OCI-LY1 (cell line): ENCODE results near the gene JAM3.

Source experiments
- H2AFZ ChIP-seq: fragments of 200-600 bp; sonication (generic), shearing (Covaris generic); 2 replicates; pipeline ENCODE4 v1.6.0; 2014; ENCODE audit warnings: antibody characterized with exemption, mild to moderate bottlenecking, low read length
- H3F3A ChIP-seq: fragments of 200-600 bp; sonication (generic), shearing (Covaris generic); 2 replicates; pipeline ENCODE4 v1.6.0; 2014; ENCODE audit warnings: mild to moderate bottlenecking, antibody characterized with exemption, low read length, moderate library complexity; ENCODE audit not compliant: insufficient read depth
- H3K27ac ChIP-seq: fragments of 200-600 bp; sonication (generic); 2 replicates; pipeline ENCODE4 v1.5.1; 2014; ENCODE audit warnings: low read length, mixed run types, mild to moderate bottlenecking, low read depth; ENCODE audit not compliant: poor library complexity, severe bottlenecking
- H3K27me3 ChIP-seq: fragments of 200-600 bp; sonication (generic); 2 replicates; pipeline ENCODE4 v1.6.0; 2014; ENCODE audit warnings: antibody characterized with exemption, mild to moderate bottlenecking, low read length, moderate library complexity; ENCODE audit not compliant: insufficient read depth
- H3K36me3 ChIP-seq: fragments of 200-600 bp; sonication (generic); 2 replicates; pipeline ENCODE4 v1.6.1; 2014; ENCODE audit warnings: mild to moderate bottlenecking, antibody characterized with exemption, low read length, moderate library complexity, mixed read lengths; ENCODE audit not compliant: insufficient read depth
- H3K4me1 ChIP-seq: fragments of 200-600 bp; sonication (generic); 2 replicates; pipeline ENCODE4 v1.5.1; 2014; ENCODE audit warnings: mild to moderate bottlenecking, low read length, moderate library complexity; ENCODE audit not compliant: insufficient read depth, severe bottlenecking
- H3K4me2 ChIP-seq: fragments of 200-600 bp; sonication (generic), shearing (Covaris generic); 2 replicates; pipeline ENCODE4 v1.6.1; 2014; ENCODE audit warnings: low read length
- H3K4me3 ChIP-seq: fragments of 200-600 bp; sonication (generic); 2 replicates; pipeline ENCODE4 v1.5.1; 2014; ENCODE audit warnings: low read length, low read depth, mild to moderate bottlenecking, mixed read lengths; ENCODE audit not compliant: poor library complexity, severe bottlenecking
- H3K79me2 ChIP-seq: fragments of 200-600 bp; shearing (Covaris generic); 2 replicates; pipeline ENCODE4 v1.6.1; 2016; ENCODE audit warnings: mixed run types, low read length, mixed read lengths; ENCODE audit not compliant: insufficient read depth
- H3K9ac ChIP-seq: fragments of 200-600 bp; sonication (generic), shearing (Covaris generic); 2 replicates; pipeline ENCODE4 v1.6.1; 2014; ENCODE audit warnings: mild to moderate bottlenecking, low read length, mixed read lengths
- H3K9me2 ChIP-seq: fragments of 200-600 bp; sonication (generic), shearing (Covaris generic); 2 replicates; pipeline ENCODE4 v1.6.1; 2014; ENCODE audit warnings: low read depth, mild to moderate bottlenecking, low read length, mixed read lengths
- H3K9me3 ChIP-seq: fragments of 200-600 bp; shearing (Covaris generic); 2 replicates; pipeline ENCODE4 v1.6.1; 2014; ENCODE audit warnings: low read length, mixed read lengths
- H4K20me1 ChIP-seq: fragments of 200-600 bp; sonication (generic), shearing (Covaris generic); 2 replicates; pipeline ENCODE4 v1.6.0; 2016; ENCODE audit warnings: mild to moderate bottlenecking, low read length; ENCODE audit not compliant: insufficient read depth
- EZH2 ChIP-seq: fragments of 200-600 bp; sonication (generic), shearing (Covaris generic); IDR thresholded peaks from 2 replicates; pipeline ENCODE4 v1.8.0; 2017; ENCODE audit warnings: borderline replicate concordance, mixed run types, mild to moderate bottlenecking, antibody characterized with exemption, low read length, moderate library complexity, mixed read lengths
- TF ChIP-seq, protein P1 (sequence below): fragments of 200-600 bp; sonication (generic), shearing (Covaris generic); IDR thresholded peaks from 2 replicates; pipeline ENCODE4 v1.5.1; 2017; ENCODE audit warnings: mild to moderate bottlenecking, antibody characterized with exemption, low read length, moderate library complexity, mixed read lengths

The JAM3 gene

DNA sequence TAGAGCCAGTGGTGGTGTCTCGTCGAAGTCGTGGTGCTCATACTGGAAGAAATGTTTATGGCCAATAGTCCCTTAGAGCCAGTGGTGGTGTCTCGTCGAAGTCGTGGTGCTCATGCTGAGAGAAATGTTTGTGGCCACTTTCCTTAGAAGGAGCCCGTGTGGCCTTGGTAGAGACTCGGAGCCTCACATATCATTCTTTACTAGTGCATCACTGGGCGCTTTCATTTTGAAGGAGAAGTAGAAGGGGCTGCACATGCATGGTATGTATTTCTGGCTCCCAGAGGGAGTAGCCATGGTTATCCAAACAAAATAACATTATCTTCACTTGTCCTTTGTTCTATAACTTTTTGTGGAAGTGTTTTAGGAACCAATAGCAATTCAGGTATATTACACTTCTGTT is 69.5 kb downstream of the JAM3 start:
- TF ChIP-seq EZH2: no peak
- TF ChIP-seq, protein P1, sequence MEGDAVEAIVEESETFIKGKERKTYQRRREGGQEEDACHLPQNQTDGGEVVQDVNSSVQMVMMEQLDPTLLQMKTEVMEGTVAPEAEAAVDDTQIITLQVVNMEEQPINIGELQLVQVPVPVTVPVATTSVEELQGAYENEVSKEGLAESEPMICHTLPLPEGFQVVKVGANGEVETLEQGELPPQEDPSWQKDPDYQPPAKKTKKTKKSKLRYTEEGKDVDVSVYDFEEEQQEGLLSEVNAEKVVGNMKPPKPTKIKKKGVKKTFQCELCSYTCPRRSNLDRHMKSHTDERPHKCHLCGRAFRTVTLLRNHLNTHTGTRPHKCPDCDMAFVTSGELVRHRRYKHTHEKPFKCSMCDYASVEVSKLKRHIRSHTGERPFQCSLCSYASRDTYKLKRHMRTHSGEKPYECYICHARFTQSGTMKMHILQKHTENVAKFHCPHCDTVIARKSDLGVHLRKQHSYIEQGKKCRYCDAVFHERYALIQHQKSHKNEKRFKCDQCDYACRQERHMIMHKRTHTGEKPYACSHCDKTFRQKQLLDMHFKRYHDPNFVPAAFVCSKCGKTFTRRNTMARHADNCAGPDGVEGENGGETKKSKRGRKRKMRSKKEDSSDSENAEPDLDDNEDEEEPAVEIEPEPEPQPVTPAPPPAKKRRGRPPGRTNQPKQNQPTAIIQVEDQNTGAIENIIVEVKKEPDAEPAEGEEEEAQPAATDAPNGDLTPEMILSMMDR: no peak
- Histone ChIP-seq H4K20me1 (no peaks in the 10 kb centered on the region), H3K27me3 (no peaks in the 10 kb centered on the region), H3K9ac (no peak overlapping the region), H3K4me3 (no peak overlapping the region), H3K79me2 (no peaks in the 10 kb centered on the region), H3K4me1 (no peaks in the 10 kb centered on the region), H3K9me3 (no peaks in the 10 kb centered on the region), H3K36me3 (no peaks in the 10 kb centered on the region), H3K4me2 (no peak overlapping the region), H3F3A (no peaks in the 10 kb centered on the region), H2AFZ (no peak overlapping the region), H3K27ac (no peak overlapping the region), H3K9me2 (no peaks in the 10 kb centered on the region)

DNA sequence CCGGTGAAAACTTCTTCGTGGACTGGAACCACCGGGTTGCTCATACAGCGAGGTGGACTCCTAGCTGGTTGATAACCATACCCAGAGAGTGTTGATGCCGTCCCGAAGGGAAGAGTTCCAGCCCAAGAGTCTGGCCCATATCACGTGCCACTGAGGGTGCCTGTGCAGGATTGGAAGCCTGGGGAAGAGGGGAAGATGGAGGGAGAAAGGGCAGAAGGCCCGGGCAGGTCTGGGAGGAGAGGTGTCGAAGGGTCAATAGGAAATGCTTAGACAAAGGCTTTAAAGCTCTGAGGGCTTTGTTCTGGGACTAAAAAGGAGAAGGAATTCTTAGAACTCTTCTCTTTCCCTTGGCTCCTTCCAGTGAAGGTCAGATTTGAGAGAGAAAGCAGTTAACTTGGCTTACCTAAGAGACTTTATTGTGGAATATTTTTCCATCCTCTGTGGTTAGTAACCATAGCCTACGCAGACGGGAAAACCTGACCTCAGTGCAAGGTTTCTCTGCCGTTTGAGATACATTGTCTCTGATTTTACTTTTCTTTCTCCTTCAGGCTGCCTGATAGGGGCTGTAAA is 70.5 kb downstream of the JAM3 start:
- Histone ChIP-seq H3K4me1 (no peaks in the 10 kb centered on the region), H3K9me2 (no peaks in the 10 kb centered on the region), H3K9ac (no peak overlapping the region), H3F3A (no peaks in the 10 kb centered on the region), H4K20me1 (no peaks in the 10 kb centered on the region), H3K27ac (no peak overlapping the region), H2AFZ (no peak overlapping the region), H3K79me2 (no peaks in the 10 kb centered on the region), H3K36me3 (no peaks in the 10 kb centered on the region), H3K9me3 (no peaks in the 10 kb centered on the region), H3K4me2 (no peak overlapping the region), H3K4me3 (no peak overlapping the region), H3K27me3 (no peaks in the 10 kb centered on the region)
- TF ChIP-seq EZH2: no peak
- TF ChIP-seq, protein P1: no peak

DNA sequence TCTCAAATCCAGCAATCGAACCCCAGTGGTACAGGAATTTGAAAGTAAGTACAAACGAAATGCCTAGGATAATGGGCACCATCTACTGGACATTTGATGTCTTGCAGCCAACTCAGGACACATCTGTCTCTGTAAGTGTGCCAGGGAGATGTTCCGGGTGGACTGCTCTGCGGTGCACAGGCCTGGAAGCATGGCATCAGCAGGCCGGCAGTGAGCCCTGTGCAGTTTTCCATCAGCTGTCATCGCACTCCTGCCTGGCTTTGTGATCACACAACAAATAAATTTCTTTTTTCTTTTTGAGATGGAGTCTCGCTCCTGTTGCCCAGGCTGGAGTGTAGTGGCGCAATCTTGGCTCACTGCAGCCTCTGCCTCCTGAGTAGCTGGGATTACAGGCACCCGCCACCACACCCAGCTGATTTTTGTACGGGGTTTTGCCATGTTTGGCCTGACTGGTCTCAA is 71.0 kb downstream of the JAM3 start:
- Histone ChIP-seq H3K36me3 (no peaks in the 10 kb centered on the region), H3K79me2 (no peaks in the 10 kb centered on the region), H3K9me2 (no peaks in the 10 kb centered on the region), H3K9ac (no peak overlapping the region), H3K27ac (no peak overlapping the region), H4K20me1 (no peaks in the 10 kb centered on the region), H2AFZ (no peak overlapping the region), H3K9me3 (no peaks in the 10 kb centered on the region), H3K4me3 (no peak overlapping the region), H3K27me3 (no peaks in the 10 kb centered on the region), H3K4me1 (no peaks in the 10 kb centered on the region), H3F3A (no peaks in the 10 kb centered on the region), H3K4me2 (no peak overlapping the region)
- no peak for TF ChIP-seq EZH2
- TF ChIP-seq, protein P1: peak; percentile 58; the same call in 1 of the 2 replicates
